GM13976 (cell line): Measurements from ENCODE around the gene CTIF.

Source experiments
- DNase-seq: peaks from one replicate; pipeline ENCODE4 v3.0.0; 2012; ENCODE audit warnings: low spot score
- CTCF ChIP-seq: IDR thresholded peaks from 2 replicates; pipeline ENCODE4 v1.5.1; 2012; ENCODE audit warnings: borderline replicate concordance, mild to moderate bottlenecking; ENCODE audit not compliant: insufficient read depth; ENCODE audit errors: extremely low read depth, missing control alignments, control extremely low read depth
- in situ Hi-C: fragments of 300-500 bp; cut with MboI; formaldehyde crosslinking; loops from one replicate; pipeline ENCODE4 v1.12.0; 2022; ENCODE audit warnings: low sequenced_read_pairs, mixed read lengths, inconsistent platforms; ENCODE audit not compliant: unreplicated experiment

Gene CTIF

GRCh38 chr18:48566589-48566988 is 27.8 kb downstream of the CTIF start:
- no peak for DNase-seq
- no peak for TF ChIP-seq CTCF
- in situ Hi-C loops = no loop called here

GRCh38 chr18:48567388-48567787 is 28.6 kb downstream of the CTIF start:
- TF ChIP-seq CTCF = no peak
- in situ Hi-C loops = no loop called here
- no peak for DNase-seq

GRCh38 chr18:48569139-48569914 is 30.5 kb downstream of the CTIF start:
- in situ Hi-C loops = no loop called here
- DNase-seq = no peak
- no peak for TF ChIP-seq CTCF

GRCh38 chr18:48569915-48570264 is 31.1 kb downstream of the CTIF start:
- no peak for DNase-seq
- TF ChIP-seq CTCF = no peak
- in situ Hi-C loops = no loop called here

- no peak for TF ChIP-seq CTCF
- no peak for DNase-seq
- in situ Hi-C loops = no loop called here
These were observed 31.5 kb downstream of the CTIF start for GRCh38 chr18:48570313-48570712.

- in situ Hi-C loops = no loop called here
- no peak for DNase-seq
- no peak for TF ChIP-seq CTCF
These were observed 33.0 kb downstream of the CTIF start for GRCh38 chr18:48571639-48572384.
